Progenitor cell of endocrine pancreas (in vitro differentiated cells): Measurements from ENCODE around the gene LMF2. TPM values are rescaled to one million over a fixed set of nuclear protein-coding genes. Genes with fewer than 3 reads are reported as not detected.

ENCODE experiments used
- DNase-seq: peaks from one replicate; pipeline ENCODE4 v3.0.0; 2021; ENCODE audit warnings: low spot score; ENCODE audit not compliant: unreplicated experiment
- H3K27ac Mint-ChIP-seq: 2 replicates; pipeline ENCODE4 v1.8.0; 2021; ENCODE audit warnings: mild to moderate bottlenecking, moderate library complexity, mixed read lengths
- H3K27me3 Mint-ChIP-seq: 2 replicates; pipeline ENCODE4 v1.8.0; 2021; ENCODE audit warnings: mixed read lengths
- H3K36me3 Mint-ChIP-seq: 2 replicates; pipeline ENCODE4 v1.8.0; 2022; ENCODE audit warnings: mixed read lengths; ENCODE audit not compliant: insufficient read depth
- H3K4me1 Mint-ChIP-seq: 2 replicates; pipeline ENCODE4 v1.8.0; 2021; ENCODE audit warnings: low read depth, mixed read lengths
- H3K4me3 Mint-ChIP-seq: 2 replicates; pipeline ENCODE4 v1.8.0; 2021; ENCODE audit warnings: low read depth, mild to moderate bottlenecking, moderate library complexity, mixed read lengths
- H3K9me3 Mint-ChIP-seq: 2 replicates; pipeline ENCODE4 v1.8.0; 2021; ENCODE audit warnings: low read depth, mixed read lengths
- total RNA-seq: library from RNA; stranded (reverse); gene quantifications from 2 replicates; pipeline ENCODE4 v1.2.1, GENCODE V29; 2021
- TF ChIP-seq, protein P1 (sequence below): fragments of 200-600 bp; sonication (generic); IDR thresholded peaks from one replicate; pipeline ENCODE4 v1.5.0; 2021; ENCODE audit warnings: antibody characterized with exemption, mild to moderate bottlenecking; ENCODE audit not compliant: unreplicated experiment

The LMF2 gene
- total RNA-seq, 1 donor from 2014 or later = 65.5 TPM

DNA sequence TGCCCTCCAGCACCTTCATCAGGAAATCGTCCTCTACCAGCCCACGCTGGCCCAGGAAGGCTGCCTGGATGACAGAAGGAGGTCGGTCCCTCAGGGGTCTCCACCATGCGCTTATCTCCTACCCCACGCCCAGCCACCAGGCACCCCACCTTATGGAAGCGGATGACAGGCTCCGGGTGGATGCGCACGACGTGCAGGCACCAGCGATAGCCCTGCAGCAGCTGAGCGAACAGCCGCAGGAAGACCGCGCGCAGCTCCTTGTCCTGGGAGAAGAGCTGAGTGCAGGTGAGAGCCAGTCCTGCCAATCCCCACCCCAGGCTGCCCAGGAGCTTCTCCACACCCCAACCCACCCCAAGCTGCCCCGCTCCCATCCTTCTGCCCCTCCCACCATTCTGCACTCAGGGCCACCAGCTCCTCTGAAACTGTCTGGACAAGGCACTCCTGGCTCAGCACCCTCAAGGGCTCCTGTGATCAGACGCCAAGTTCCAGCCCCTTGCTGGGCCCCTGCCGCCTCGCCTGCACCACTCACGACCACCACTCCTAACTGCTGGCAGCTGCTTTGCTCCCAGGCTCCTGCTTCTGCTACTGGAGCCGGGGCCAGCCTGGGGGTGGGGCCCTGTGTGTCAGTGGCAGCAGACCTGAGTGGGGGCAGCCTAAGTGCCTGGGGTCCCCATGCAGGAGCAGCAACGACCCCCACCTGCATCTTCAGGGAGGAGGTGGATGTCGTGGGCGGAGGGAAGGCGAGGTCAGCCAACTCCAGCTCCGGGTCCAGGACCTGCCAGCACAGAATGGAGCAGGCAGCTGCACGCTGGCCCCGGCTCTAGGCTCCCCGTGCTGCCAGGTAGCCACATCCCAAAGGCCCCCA is 42.2 kb downstream of the LMF2 start:
- Mint-ChIP-seq H3K27me3 (no peaks in the 10 kb centered on the region), H3K9me3 (no peaks in the 10 kb centered on the region), H3K4me3 (no peak overlapping the region), H3K4me1 (peaks cover 1% of the 10 kb centered on the region), H3K36me3 (peaks cover 9% of the 10 kb centered on the region), H3K27ac (no peak overlapping the region)
- TF ChIP-seq, protein P1, sequence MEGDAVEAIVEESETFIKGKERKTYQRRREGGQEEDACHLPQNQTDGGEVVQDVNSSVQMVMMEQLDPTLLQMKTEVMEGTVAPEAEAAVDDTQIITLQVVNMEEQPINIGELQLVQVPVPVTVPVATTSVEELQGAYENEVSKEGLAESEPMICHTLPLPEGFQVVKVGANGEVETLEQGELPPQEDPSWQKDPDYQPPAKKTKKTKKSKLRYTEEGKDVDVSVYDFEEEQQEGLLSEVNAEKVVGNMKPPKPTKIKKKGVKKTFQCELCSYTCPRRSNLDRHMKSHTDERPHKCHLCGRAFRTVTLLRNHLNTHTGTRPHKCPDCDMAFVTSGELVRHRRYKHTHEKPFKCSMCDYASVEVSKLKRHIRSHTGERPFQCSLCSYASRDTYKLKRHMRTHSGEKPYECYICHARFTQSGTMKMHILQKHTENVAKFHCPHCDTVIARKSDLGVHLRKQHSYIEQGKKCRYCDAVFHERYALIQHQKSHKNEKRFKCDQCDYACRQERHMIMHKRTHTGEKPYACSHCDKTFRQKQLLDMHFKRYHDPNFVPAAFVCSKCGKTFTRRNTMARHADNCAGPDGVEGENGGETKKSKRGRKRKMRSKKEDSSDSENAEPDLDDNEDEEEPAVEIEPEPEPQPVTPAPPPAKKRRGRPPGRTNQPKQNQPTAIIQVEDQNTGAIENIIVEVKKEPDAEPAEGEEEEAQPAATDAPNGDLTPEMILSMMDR = no peak
- DNase-seq = no peak

- DNase-seq = no peak
- no peaks in the 10 kb centered on the region for H3K4me1 Mint-ChIP-seq
- H3K9me3 Mint-ChIP-seq = no peaks in the 10 kb centered on the region
- peaks cover 10% of the 10 kb centered on the region for H3K36me3 Mint-ChIP-seq
- H3K27me3 Mint-ChIP-seq = no peaks in the 10 kb centered on the region
- no peak overlapping the region for H3K4me3 Mint-ChIP-seq
- TF ChIP-seq, protein P1 = no peak
- no peak overlapping the region for H3K27ac Mint-ChIP-seq
Measured at GRCh38 chr22:50464451-50464850, 43.1 kb downstream of the LMF2 start.

DNA sequence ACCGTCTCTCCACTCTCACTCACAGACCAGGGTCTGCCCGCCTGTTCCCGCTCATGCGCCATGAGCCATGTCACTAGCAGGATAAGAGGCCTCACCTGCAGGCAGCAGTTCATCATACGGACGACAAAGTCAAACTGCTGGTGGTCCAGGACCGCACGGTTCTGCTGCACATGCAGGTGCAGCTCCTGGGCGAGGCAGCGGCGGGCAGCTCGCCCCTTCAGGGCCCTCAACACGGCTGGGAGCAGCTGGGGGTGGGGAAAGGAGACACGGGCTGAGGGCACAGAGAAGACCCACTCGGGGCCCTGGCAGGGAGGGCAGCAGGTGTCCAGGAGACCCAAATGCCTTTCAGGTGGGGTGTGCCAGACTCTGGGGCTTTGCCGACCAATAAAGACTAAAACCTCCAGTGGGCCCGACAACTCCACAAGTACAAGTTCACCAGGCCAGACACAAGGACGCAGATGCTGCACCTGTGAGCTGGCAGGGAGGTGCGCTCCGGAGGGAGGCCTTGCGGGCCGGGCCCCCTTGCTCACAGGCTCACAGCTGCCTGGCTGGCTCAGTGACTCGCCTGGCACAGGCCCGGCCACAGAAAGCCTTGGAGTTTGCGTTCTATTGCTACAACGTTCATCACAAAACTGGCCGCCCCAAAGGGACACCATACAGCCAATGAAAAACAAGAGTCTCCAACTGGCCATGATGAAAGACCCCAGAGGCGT is 44.2 kb downstream of the LMF2 start:
- DNase-seq = no peak
- Mint-ChIP-seq H3K4me3 (no peak overlapping the region), H3K27me3 (no peaks in the 10 kb centered on the region), H3K36me3 (peaks cover 12% of the 10 kb centered on the region), H3K9me3 (no peaks in the 10 kb centered on the region), H3K27ac (no peak overlapping the region), H3K4me1 (no peaks in the 10 kb centered on the region)
- TF ChIP-seq, protein P1 = no peak

- Mint-ChIP-seq H3K4me1 (no peaks in the 10 kb centered on the region), H3K9me3 (no peaks in the 10 kb centered on the region), H3K27ac (no peak overlapping the region), H3K27me3 (no peaks in the 10 kb centered on the region), H3K4me3 (no peak overlapping the region), H3K36me3 (peaks cover 16% of the 10 kb centered on the region)
- no peak for DNase-seq
- TF ChIP-seq, protein P1 = no peak
Measured at GRCh38 chr22:50461979-50462540, 45.4 kb downstream of the LMF2 start.

DNA sequence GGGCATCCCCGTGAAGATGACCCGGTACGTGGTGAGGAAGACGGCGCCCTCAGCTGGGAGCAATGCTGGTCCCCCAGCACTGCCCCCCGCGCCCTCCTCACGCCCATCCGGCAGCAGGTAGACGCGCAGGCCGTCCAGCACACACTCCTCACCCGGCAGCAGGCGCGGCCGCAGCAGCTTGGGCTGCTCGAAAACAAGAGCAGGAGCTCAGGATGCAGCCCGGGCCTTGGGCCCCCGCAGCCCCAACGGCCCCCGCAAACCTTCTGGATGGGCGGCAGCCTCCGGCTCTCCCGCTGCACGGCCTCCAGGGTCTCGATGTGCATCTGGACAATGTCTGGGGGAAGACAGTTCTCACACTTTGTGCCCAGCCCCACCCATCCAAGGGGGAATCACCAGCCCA is 46.0 kb downstream of the LMF2 start:
- H3K27me3 Mint-ChIP-seq = no peaks in the 10 kb centered on the region
- no peaks in the 10 kb centered on the region for H3K9me3 Mint-ChIP-seq
- H3K4me1 Mint-ChIP-seq = no peaks in the 10 kb centered on the region
- no peak overlapping the region for H3K4me3 Mint-ChIP-seq
- H3K27ac Mint-ChIP-seq = no peak overlapping the region
- TF ChIP-seq, protein P1 = no peak
- H3K36me3 Mint-ChIP-seq = peaks cover 14% of the 10 kb centered on the region
- DNase-seq = no peak
